ENCODE results near the gene SYNE1.

SYNE1 gene

GRCh38 chr6:152267967-152268845 is 369.0 kb downstream of the SYNE1 start:
- DNase-seq: no peak

GRCh38 chr6:152265651-152266050 is 371.5 kb downstream of the SYNE1 start:
- DNase-seq: no peak

GRCh38 chr6:152263582-152263981 is 373.6 kb downstream of the SYNE1 start:
- DNase-seq: no peak

- no peak for DNase-seq
These were observed 376.0 kb downstream of the SYNE1 start for GRCh38 chr6:152261179-152261578.

GRCh38 chr6:152259234-152259633 is 377.9 kb downstream of the SYNE1 start:
- no peak for DNase-seq

GRCh38 chr6:152257581-152257980 is 379.6 kb downstream of the SYNE1 start:
- DNase-seq: no peak

- DNase-seq: no peak
These were observed 387.0 kb downstream of the SYNE1 start for GRCh38 chr6:152250127-152250526.

GRCh38 chr6:152248980-152249379 is 388.2 kb downstream of the SYNE1 start:
- no peak for DNase-seq

- DNase-seq: no peak
These were observed 390.4 kb downstream of the SYNE1 start for GRCh38 chr6:152246554-152247337.

- DNase-seq: no peak
These were observed 392.0 kb downstream of the SYNE1 start for GRCh38 chr6:152244998-152245630.

- no peak for DNase-seq
These were observed 396.0 kb downstream of the SYNE1 start for GRCh38 chr6:152241013-152241766.

GRCh38 chr6:152240436-152240835 is 396.7 kb downstream of the SYNE1 start:
- DNase-seq: no peak

GRCh38 chr6:152236370-152237097 is 400.6 kb downstream of the SYNE1 start:
- no peak for DNase-seq

GRCh38 chr6:152233547-152234320 is 403.4 kb downstream of the SYNE1 start:
- DNase-seq: no peak

GRCh38 chr6:152232501-152233151 is 404.5 kb downstream of the SYNE1 start:
- DNase-seq: no peak

- DNase-seq: no peak
These were observed 407.8 kb downstream of the SYNE1 start for GRCh38 chr6:152229330-152229729.

GRCh38 chr6:152226119-152226518 is 411.0 kb downstream of the SYNE1 start:
- no peak for DNase-seq

- no peak for DNase-seq
These were observed 411.8 kb downstream of the SYNE1 start for GRCh38 chr6:152225241-152225934.

GRCh38 chr6:152223636-152224035 is 413.5 kb downstream of the SYNE1 start:
- DNase-seq: no peak
